Stimulated activated CD4-positive, alpha-beta T cell treated with anti-CD3 and anti-CD28 coated beads, Interleukin-1b, Interleukin-23, amount 100 ng/mL, for 24 hours (primary cell): ENCODE data around the gene SLC12A7.
"Not testable (repeated sequence)": the region's sequence is repeated elsewhere in the genome, so short reads cannot be mapped to it uniquely, and the experiment has no call there.

Source experiments
- DNase-seq, 4 experiments: peaks; one replicate each; pipeline ENCODE4 v3.0.0-alpha.2; 2020; ENCODE audit warnings: low read depth in 4 of 4, low spot score in 1 of 4

SLC12A7 gene

GRCh38 chr5:1065143-1065750 lies 46.6 kb downstream of the SLC12A7 start:
- no peak for DNase-seq

- DNase-seq: no peak
Measured at GRCh38 chr5:1064383-1065142, 47.3 kb downstream of the SLC12A7 start.

GRCh38 chr5:1063661-1064382 lies 48.0 kb downstream of the SLC12A7 start:
- no peak for DNase-seq

GRCh38 chr5:1062761-1063568 lies 48.9 kb downstream of the SLC12A7 start:
- no peak for DNase-seq

- no peak for DNase-seq
Measured at GRCh38 chr5:1061916-1062315, 49.9 kb downstream of the SLC12A7 start.

- DNase-seq: not testable (repeated sequence)
Measured at GRCh38 chr5:1061292-1061691, 50.6 kb downstream of the SLC12A7 start.

- no peak for DNase-seq
Measured at GRCh38 chr5:1060535-1060981, 51.3 kb downstream of the SLC12A7 start.

GRCh38 chr5:1059884-1060263 lies 52.0 kb downstream of the SLC12A7 start:
- DNase-seq: no peak

GRCh38 chr5:1058988-1059883 lies 52.6 kb downstream of the SLC12A7 start:
- no peak for DNase-seq

- no peak for DNase-seq
Measured at GRCh38 chr5:1058083-1058945, 53.5 kb downstream of the SLC12A7 start.

GRCh38 chr5:1057485-1058082 lies 54.3 kb downstream of the SLC12A7 start:
- no peak for DNase-seq

- no peak for DNase-seq
Measured at GRCh38 chr5:1056611-1057484, 55.0 kb downstream of the SLC12A7 start.

- no peak for DNase-seq
Measured at GRCh38 chr5:1055896-1056610, 55.8 kb downstream of the SLC12A7 start.

- no peak for DNase-seq
Measured at GRCh38 chr5:1054799-1055775, 56.8 kb downstream of the SLC12A7 start.

GRCh38 chr5:1054018-1054798 lies 57.7 kb downstream of the SLC12A7 start:
- no peak for DNase-seq
